GM23338 (cell line): ENCODE results near the gene APH1B.

Source experiments
- CREB1 ChIP-seq: fragments of 250-450 bp; sonication (Bioruptor Pico); IDR thresholded peaks from 2 replicates; pipeline ENCODE4 v1.5.0; 2020; ENCODE audit warnings: low read depth, mild to moderate bottlenecking, moderate library complexity
- CTCF ChIP-seq, 2 experiments: fragments of 200-600 bp in 1 of 2; sonication (generic) in 1 of 2; conservative IDR thresholded peaks; 2 replicates each; pipeline versions ENCODE4 v1.5.1 to v1.6.1; 2016 to 2017; ENCODE audit warnings: antibody characterized with exemption in 2 of 2, low read depth in 2 of 2, mild to moderate bottlenecking in 2 of 2, moderate library complexity in 1 of 2
- ETS1 ChIP-seq: IDR thresholded peaks from 2 replicates; pipeline ENCODE4 v1.6.1; 2016; ENCODE audit warnings: antibody characterized with exemption
- EZH2 ChIP-seq: fragments of 200-600 bp; sonication (generic); IDR thresholded peaks from one replicate; pipeline ENCODE4 v1.8.0; 2017; ENCODE audit warnings: antibody characterized with exemption, mild to moderate bottlenecking, low read depth; ENCODE audit not compliant: unreplicated experiment
- EZH2phosphoT487 ChIP-seq: fragments of 200-600 bp; sonication (generic); IDR thresholded peaks from one replicate; pipeline ENCODE4 v1.8.1; 2018; ENCODE audit warnings: antibody characterized with exemption; ENCODE audit not compliant: unreplicated experiment
- JUNB ChIP-seq: IDR thresholded peaks from one replicate; pipeline ENCODE4 v1.6.1; 2016; ENCODE audit warnings: antibody characterized with exemption; ENCODE audit not compliant: unreplicated experiment
- NANOG ChIP-seq: IDR thresholded peaks from 2 replicates; pipeline ENCODE4 v1.6.1; 2016; ENCODE audit warnings: antibody characterized with exemption, borderline replicate concordance
- REST ChIP-seq: IDR thresholded peaks from one replicate; pipeline ENCODE4 v1.6.1; 2018; ENCODE audit warnings: antibody characterized with exemption; ENCODE audit not compliant: unreplicated experiment

GRCh38 chr15:63310646-63311045, 33.2 kb downstream of the APH1B start:
- TF ChIP-seq REST, result no peak
- no peak for TF ChIP-seq NANOG
- TF ChIP-seq CTCF (conservative IDR thresholded peaks at IDR 0.05; ENCODE audit: low read depth in 2 of 2), result no peak
- TF ChIP-seq JUNB, result no peak
- TF ChIP-seq CREB1, result no peak
- TF ChIP-seq EZH2, result no peak
- no peak for TF ChIP-seq ETS1
- TF ChIP-seq EZH2phosphoT487, result no peak
